CD4-positive, alpha-beta T cell (primary cell): ENCODE data around the gene GPR151. TPM values are rescaled to one million over a fixed set of nuclear protein-coding genes. Genes with fewer than 3 reads are reported as not detected.

Experiments
- ATAC-seq: fragments of 200-7000 bp; cut with Tn5 transposase; one replicate; pipeline ENCODE4 v1.10.0; 2022; ENCODE audit warnings: mild to moderate bottlenecking; ENCODE audit not compliant: poor library complexity
- CTCF ChIA-PET: fragments of 350-600 bp; sonication (Branson Sonifier 250); formaldehyde crosslinking; loops from one replicate; lab custom pipeline; 2021; ENCODE audit warnings: antibody characterized with exemption, inconsistent platforms; lab: Charles Lee
- POLR2A ChIA-PET: fragments of 350-600 bp; sonication (Branson Sonifier 250); formaldehyde crosslinking; loops from one replicate; lab custom pipeline; 2021; ENCODE audit warnings: antibody characterized with exemption, inconsistent platforms; lab: Charles Lee
- DNase-seq, 14 experiments: peaks; one replicate each; pipeline ENCODE4 v3.0.0-alpha.2; 2013 to 2020; ENCODE audit warnings: mixed read lengths in 2 of 14
- H3K27ac ChIP-seq, 2 donors: one replicate each; pipeline versions ENCODE4 v1.5.1 to v1.7.0; 2013; ENCODE audit warnings: low read length in 2 of 2, low read depth in 1 of 2, mild to moderate bottlenecking in 1 of 2
- H3K27me3 ChIP-seq, 2 experiments: 1 replicate in 1 of 2; 2 replicates in 1 of 2; pipeline versions ENCODE4 v1.6.1 to v1.7.0; 2013; ENCODE audit warnings: low read length in 2 of 2, control low read depth in 1 of 2, mild to moderate bottlenecking in 1 of 2, moderate library complexity in 1 of 2; ENCODE audit not compliant: insufficient read depth in 2 of 2, control insufficient read depth in 1 of 2
- H3K36me3 ChIP-seq: one replicate; pipeline ENCODE4 v1.6.1; 2013; ENCODE audit warnings: low read length, control low read depth; ENCODE audit not compliant: insufficient read depth
- H3K4me1 ChIP-seq: one replicate; pipeline ENCODE4 v1.6.1; 2013; ENCODE audit warnings: low read length, control low read depth; ENCODE audit not compliant: insufficient read depth
- H3K4me3 ChIP-seq: one replicate; pipeline ENCODE4 v1.5.1; 2013; ENCODE audit warnings: mild to moderate bottlenecking, low read length, moderate library complexity
- H3K9me3 ChIP-seq, 2 experiments: 1 replicate in 1 of 2; 2 replicates in 1 of 2; pipeline versions ENCODE4 v1.6.1 to v1.7.0; 2013; ENCODE audit warnings: low read length in 2 of 2, mild to moderate bottlenecking in 2 of 2, control low read depth in 1 of 2, moderate library complexity in 1 of 2; ENCODE audit not compliant: control insufficient read depth in 1 of 2, insufficient read depth in 1 of 2
- H3K27ac Mint-ChIP-seq: one replicate; pipeline ENCODE4 v1.8.0; 2020; ENCODE audit warnings: mixed read lengths
- H3K27me3 Mint-ChIP-seq: one replicate; pipeline ENCODE4 v1.8.0; 2021; ENCODE audit warnings: mixed read lengths
- H3K36me3 Mint-ChIP-seq: one replicate; pipeline ENCODE4 v1.8.0; 2021; ENCODE audit warnings: low read depth, mixed read lengths
- H3K4me1 Mint-ChIP-seq: one replicate; pipeline ENCODE4 v1.8.0; 2021; ENCODE audit warnings: low read depth, mixed read lengths
- H3K4me3 Mint-ChIP-seq: one replicate; pipeline ENCODE4 v1.8.0; 2020; ENCODE audit warnings: mild to moderate bottlenecking, mixed read lengths
- H3K9me3 Mint-ChIP-seq: one replicate; pipeline ENCODE4 v1.8.0; 2020; ENCODE audit warnings: mixed read lengths
- CTCF ChIP-seq: fragments of 200-600 bp; IDR thresholded peaks from one replicate; pipeline ENCODE4 v1.8.0; 2022; ENCODE audit warnings: antibody characterized with exemption, mild to moderate bottlenecking
- intact Hi-C, 2 experiments: fragments of 100-400 bp; cut with DNase I in 1 of 2; cut with micrococcal nuclease in 1 of 2; formaldehyde crosslinking; loops; one replicate each; pipeline versions ENCODE4 v1.15.1 to v1.9.0; 2023 to 2025; cut with DNase I, micrococcal nuclease
- total RNA-seq, 174 experiments: library from RNA in 2 of 174; stranded (reverse) in 2 of 174; gene quantifications; one replicate each; pipeline ENCODE4 v1.2.3 and lab custom pipeline; 2021 to 2026

Gene GPR151
- total RNA-seq, 2 experiments from 2014 or later, result not detected

GRCh38 chr5:146499680-146500079 is 16.3 kb downstream of the GPR151 start:
- Histone ChIP-seq H3K27ac (no peak overlapping the region), H3K27me3 (no peaks in the 10 kb centered on the region), H3K36me3 (peaks cover 39% of the 10 kb centered on the region), H3K4me3 (no peak overlapping the region), H3K4me1 (no peaks in the 10 kb centered on the region), H3K9me3 (no peaks in the 10 kb centered on the region)
- CTCF ChIA-PET, result no interaction called here
- Mint-ChIP-seq H3K4me3 (no peak overlapping the region), H3K4me1 (no peaks in the 10 kb centered on the region), H3K9me3 (no peaks in the 10 kb centered on the region), H3K27ac (no peak overlapping the region), H3K36me3 (peaks cover 59% of the 10 kb centered on the region), H3K27me3 (no peaks in the 10 kb centered on the region)
- TF ChIP-seq CTCF, result no peak
- ATAC-seq (no peak), DNase-seq (no peak)
- POLR2A ChIA-PET, result no interaction called here
- intact Hi-C loops, result no loop called here

- no peak overlapping the region for H3K4me3 Mint-ChIP-seq
- H3K4me1 ChIP-seq, result no peaks in the 10 kb centered on the region
- H3K4me1 Mint-ChIP-seq, result peaks cover 4% of the 10 kb centered on the region
- intact Hi-C loops, result no loop called here
- no peak for DNase-seq
- ATAC-seq, result no peak
- peaks cover 41% of the 10 kb centered on the region for H3K36me3 ChIP-seq
- ChIA-PET POLR2A (no interaction called here), CTCF (no interaction called here)
- H3K27me3 Mint-ChIP-seq, result no peaks in the 10 kb centered on the region
- TF ChIP-seq CTCF, result no peak
- H3K27ac ChIP-seq, result no peak overlapping the region
- H3K27me3 ChIP-seq, result no peaks in the 10 kb centered on the region
- no peak overlapping the region for H3K4me3 ChIP-seq
- no peak overlapping the region for H3K27ac Mint-ChIP-seq
- peaks cover 62% of the 10 kb centered on the region for H3K36me3 Mint-ChIP-seq
- H3K9me3 Mint-ChIP-seq, result no peaks in the 10 kb centered on the region
- H3K9me3 ChIP-seq, result no peaks in the 10 kb centered on the region
Observed at GRCh38 chr5:146494656-146495055, 21.3 kb downstream of the GPR151 start.

- Mint-ChIP-seq H3K36me3 (peaks cover 65% of the 10 kb centered on the region), H3K4me1 (peaks cover 4% of the 10 kb centered on the region), H3K9me3 (no peaks in the 10 kb centered on the region), H3K27ac (no peak overlapping the region), H3K4me3 (no peak overlapping the region), H3K27me3 (no peaks in the 10 kb centered on the region)
- no peaks in the 10 kb centered on the region for H3K27me3 ChIP-seq
- H3K27ac ChIP-seq, result no peak overlapping the region
- H3K4me1 ChIP-seq, result no peaks in the 10 kb centered on the region
- intact Hi-C loops, result no loop called here
- TF ChIP-seq CTCF, result no peak
- H3K4me3 ChIP-seq, result no peak overlapping the region
- ChIA-PET POLR2A (no interaction called here), CTCF (no interaction called here)
- H3K36me3 ChIP-seq, result peaks cover 32% of the 10 kb centered on the region
- no peaks in the 10 kb centered on the region for H3K9me3 ChIP-seq
- DNase-seq, result no peak
- no peak for ATAC-seq
Observed at GRCh38 chr5:146490089-146490843, 25.7 kb downstream of the GPR151 start.
